VCaP (cell line): Measurements from ENCODE around the gene SLC13A3.

Experiments used
- H3K27ac ChIP-seq: fragments of 450-650 bp; 2 replicates; pipeline ENCODE4 v1.5.1; 2017
- CTCF ChIP-seq: fragments of 450-650 bp; conservative IDR thresholded peaks from 2 replicates; pipeline ENCODE4 v1.5.1; 2017; ENCODE audit warnings: mild to moderate bottlenecking, moderate library complexity

The SLC13A3 gene

GRCh38 chr20:46683939-46684750, 32.9 kb upstream of the SLC13A3 start:
- TF ChIP-seq CTCF: no peak
- peak overlapping the region; percentile 79 for H3K27ac ChIP-seq

DNA sequence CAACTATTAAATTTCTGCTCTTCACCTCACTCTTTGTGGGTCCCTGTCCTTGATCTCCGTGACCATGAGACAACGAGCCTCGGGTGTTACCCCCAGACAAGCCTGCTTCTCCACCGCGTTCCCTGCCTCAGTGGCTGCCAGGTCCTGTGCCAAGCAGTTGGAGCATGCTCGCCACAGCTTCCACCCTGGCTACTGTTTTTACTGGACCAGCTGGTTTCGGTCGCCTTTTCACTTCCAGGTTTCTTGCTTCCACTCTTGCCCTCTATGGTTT, 32.3 kb upstream of the SLC13A3 start:
- TF ChIP-seq CTCF: no peak
- H3K27ac ChIP-seq: peak overlapping the region; percentile 79

DNA sequence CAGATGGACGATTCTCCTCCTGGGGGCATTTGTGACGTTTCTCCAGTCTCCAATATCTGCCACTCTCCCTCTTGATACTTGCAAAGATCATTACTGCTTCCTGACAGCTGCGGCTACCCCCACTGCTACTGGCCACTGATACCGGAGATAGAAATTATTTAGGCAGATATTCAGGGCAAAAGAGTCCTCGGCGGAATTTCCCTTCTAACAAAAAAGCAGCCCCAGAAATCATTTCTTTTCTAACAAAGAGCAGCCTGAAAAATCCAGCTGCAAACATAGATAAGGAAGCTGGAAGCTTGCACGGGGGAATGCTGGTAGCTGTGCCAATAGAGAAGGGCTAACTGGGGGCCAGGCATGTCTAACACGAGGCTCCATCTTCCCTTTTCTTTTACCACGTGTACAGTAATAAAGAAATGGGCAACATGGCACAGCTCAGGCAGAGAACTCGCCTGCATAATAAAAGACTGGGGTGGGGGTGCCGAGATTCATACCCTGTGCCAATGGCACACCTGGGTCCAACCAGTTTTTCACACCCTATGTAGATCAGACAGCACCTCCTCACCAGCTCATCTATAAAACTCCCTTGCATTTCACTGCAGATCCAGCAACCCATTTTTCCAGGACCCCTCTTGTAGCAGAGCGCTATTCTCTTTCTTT, 31.9 kb upstream of the SLC13A3 start:
- no peak for TF ChIP-seq CTCF
- peak overlapping the region; percentile 79 for H3K27ac ChIP-seq

GRCh38 chr20:46682063-46682821, 31.0 kb upstream of the SLC13A3 start:
- H3K27ac ChIP-seq: peak overlapping the region; percentile 79
- no peak for TF ChIP-seq CTCF

DNA sequence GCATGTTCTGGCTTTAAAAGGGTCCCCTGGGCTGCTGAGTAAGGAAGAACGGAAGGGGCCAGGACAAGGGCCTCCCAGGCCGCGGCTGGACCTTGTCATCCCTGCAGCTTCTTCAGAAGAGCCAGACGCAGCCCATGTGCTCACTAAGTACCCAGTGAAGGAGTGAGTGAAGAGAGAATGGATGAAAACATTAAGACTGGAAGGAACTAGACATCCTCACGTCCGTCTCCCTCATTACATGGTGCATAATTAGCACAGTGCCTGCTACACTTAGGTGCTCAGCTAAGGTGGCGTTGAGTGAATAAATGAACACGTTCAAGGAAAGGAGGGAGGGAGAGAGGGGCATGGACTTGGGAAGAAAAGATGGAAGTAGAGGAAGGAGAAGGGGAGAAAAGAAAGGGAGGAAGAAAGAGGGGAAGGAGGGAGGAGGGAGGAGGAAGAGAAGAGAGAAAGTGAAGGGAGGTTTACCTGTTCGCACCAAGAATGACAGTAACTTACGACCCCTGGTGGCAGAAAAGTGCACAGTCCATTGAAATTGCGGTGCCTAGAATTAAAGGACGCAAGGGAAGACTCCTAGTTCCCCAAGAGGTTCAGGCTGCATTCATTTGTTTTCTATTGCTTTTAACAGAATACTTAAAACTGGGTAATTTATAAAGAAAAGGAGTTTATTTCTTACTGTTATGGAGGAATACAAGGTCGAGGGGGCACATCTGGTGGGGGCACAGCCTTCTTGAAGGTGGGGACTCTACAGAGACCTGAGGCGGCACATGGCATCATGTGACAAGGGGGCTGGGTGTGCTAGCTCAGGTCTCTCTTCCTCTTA, 30.0 kb upstream of the SLC13A3 start:
- no peak overlapping the region; the same call in 1 of the 2 replicates for H3K27ac ChIP-seq
- peak; percentile 91 for TF ChIP-seq CTCF

DNA sequence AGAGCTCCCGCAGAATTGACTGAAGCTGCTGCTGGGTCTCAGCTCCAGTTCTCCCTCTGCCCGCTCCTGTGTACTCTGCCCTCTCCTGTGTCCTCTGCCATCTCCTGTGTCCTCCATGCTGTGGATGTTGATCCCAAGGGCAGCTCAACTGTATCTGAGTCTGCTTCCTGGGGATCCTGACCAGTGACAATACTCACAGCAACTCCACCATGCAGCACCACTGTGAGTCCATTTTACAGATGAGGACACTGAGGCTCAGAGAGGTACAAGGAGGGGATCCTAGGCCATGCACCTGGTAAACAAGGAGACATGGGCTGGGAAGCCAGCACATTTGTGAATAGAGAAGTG, 29.4 kb upstream of the SLC13A3 start:
- TF ChIP-seq CTCF: no peak
- no peak overlapping the region for H3K27ac ChIP-seq

DNA sequence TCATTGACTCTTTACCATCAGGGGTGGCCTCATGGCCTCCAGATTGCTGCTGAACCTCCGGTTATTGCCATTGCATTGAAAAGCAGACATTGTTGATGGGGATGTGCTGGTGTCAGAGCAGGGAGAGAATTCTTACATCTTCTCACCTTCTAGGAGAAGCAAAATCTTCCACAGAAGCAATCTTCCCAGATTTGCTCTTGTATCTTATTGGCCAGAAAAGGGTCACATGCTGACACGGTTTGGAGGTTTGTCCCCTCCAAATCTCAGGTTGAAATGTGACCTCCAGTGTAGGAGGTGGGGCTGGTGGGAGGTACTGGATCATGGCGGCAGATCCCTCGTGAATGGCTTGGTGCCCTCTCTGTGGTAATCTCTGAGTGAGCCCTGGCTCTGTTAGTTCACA, 27.3 kb upstream of the SLC13A3 start:
- no peak overlapping the region for H3K27ac ChIP-seq
- TF ChIP-seq CTCF: no peak
